SK-N-MC (cell line): Measurements from ENCODE around the gene NECAB2.

Source experiments
- EZH2 ChIP-seq: fragments of 200-600 bp; sonication (generic); IDR thresholded peaks from one replicate; pipeline ENCODE4 v1.6.1; 2017; ENCODE audit warnings: antibody characterized with exemption
- FOXP2 ChIP-seq: optimal IDR thresholded peaks from 2 replicates; pipeline ENCODE3; 2011; ENCODE audit warnings: mild to moderate bottlenecking, moderate library complexity; ENCODE audit not compliant: insufficient read depth; ENCODE audit errors: extremely low read length, control extremely low read depth
- POLR2AphosphoS5 ChIP-seq: IDR thresholded peaks from 2 replicates; pipeline ENCODE4 v1.6.1; 2012; ENCODE audit warnings: mild to moderate bottlenecking, low read depth, low read length, borderline replicate concordance

DNA sequence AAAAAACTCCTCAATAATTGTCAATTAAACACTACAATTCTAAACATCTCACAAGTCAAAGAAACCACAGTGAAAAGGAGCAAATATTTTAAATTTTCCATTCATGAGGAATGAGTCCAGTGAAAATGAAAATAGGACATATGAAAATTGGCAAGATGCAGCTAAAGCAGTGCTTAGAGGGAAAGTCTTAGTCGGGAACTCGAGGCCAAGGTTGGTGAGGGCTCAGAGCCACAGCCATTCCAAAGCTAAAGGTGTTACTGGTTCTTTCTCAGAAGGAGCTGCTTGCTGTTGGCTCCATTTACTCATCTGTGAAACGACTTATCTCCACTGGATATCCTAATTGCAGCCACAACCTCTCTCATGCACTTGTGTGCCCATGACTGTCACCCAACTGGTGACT, 68.1 kb downstream of the NECAB2 start:
- TF ChIP-seq POLR2AphosphoS5 (no peak), EZH2 (no peak), FOXP2 (no peak)
